Hypothalamus (tissue), 51 donors: ENCODE measurements around the gene AGAP2.
"Not testable (repeated sequence)": the region's sequence is repeated elsewhere in the genome, so short reads cannot be mapped to it uniquely, and the experiment has no call there.

Source experiments
- DNase-seq, 51 donors: peaks; one replicate each; lab custom pipeline; 2025; lab: John Stamatoyannopoulos, UW

AGAP2 gene

GRCh38 chr12:57708296-57708695 lies 30.2 kb downstream of the AGAP2 start:
- DNase-seq = no peak

- DNase-seq = no peak
Observed at GRCh38 chr12:57707250-57707649, 31.3 kb downstream of the AGAP2 start.

GRCh38 chr12:57700317-57700716 lies 38.2 kb downstream of the AGAP2 start:
- DNase-seq = no peak

GRCh38 chr12:57698414-57698813 lies 40.1 kb downstream of the AGAP2 start:
- no peak for DNase-seq

GRCh38 chr12:57697076-57697475 lies 41.5 kb downstream of the AGAP2 start:
- no peak for DNase-seq

GRCh38 chr12:57695770-57696432 lies 42.6 kb downstream of the AGAP2 start:
- no peak for DNase-seq

- DNase-seq = peak in 12 of 51 donors; percentile 5 to 54 (median 34)
Observed at GRCh38 chr12:57694459-57695019, 44.0 kb downstream of the AGAP2 start.

- DNase-seq = peak; percentile 43 to 99 (median 95)
Observed at GRCh38 chr12:57693659-57694458, 44.7 kb downstream of the AGAP2 start, which contains the start of gene OS9. TSS of gene OS9 (plus strand) at chr12:57694132. CDS start at chr12:57694162, 30 bp downstream.

- DNase-seq = peak in 1 of 51 donors; percentile 39
Observed at GRCh38 chr12:57693317-57693658, 45.3 kb downstream of the AGAP2 start.

GRCh38 chr12:57692500-57692899 lies 46.0 kb downstream of the AGAP2 start:
- DNase-seq = no peak

- DNase-seq = no peak
Observed at GRCh38 chr12:57688931-57689330, 49.6 kb downstream of the AGAP2 start.

GRCh38 chr12:57687862-57688261 lies 50.7 kb downstream of the AGAP2 start:
- DNase-seq = no peak

- DNase-seq = no peak
Observed at GRCh38 chr12:57679697-57680096, 58.8 kb downstream of the AGAP2 start.

GRCh38 chr12:57677947-57678346 lies 60.6 kb downstream of the AGAP2 start:
- DNase-seq = not testable (repeated sequence)

- no peak for DNase-seq
Observed at GRCh38 chr12:57674691-57675090, 63.9 kb downstream of the AGAP2 start.
